Gastroesophageal sphincter (tissue), 3 donors: ENCODE measurements around the gene SLC24A3.

Experiments used
- POLR2A ChIP-seq, 2 donors: fragments of 450-650 bp; IDR thresholded peaks; one replicate each; pipeline ENCODE4 v1.6.1; 2017; ENCODE audit warnings: antibody characterized with exemption in 2 of 2, mild to moderate bottlenecking in 2 of 2, moderate library complexity in 1 of 2
- POLR2AphosphoS5 ChIP-seq: sonication (generic); formaldehyde crosslinking; IDR thresholded peaks from one replicate; pipeline ENCODE4 v1.6.1; 2017; ENCODE audit warnings: antibody characterized with exemption
- TF ChIP-seq, protein P1 (sequence below), 4 experiments: fragments of 200-600 bp in 2 of 4; fragments of 450-650 bp in 2 of 4; sonication (generic) in 1 of 4; IDR thresholded peaks; one replicate each; pipeline ENCODE4 v1.5.1; 2017 to 2019; ENCODE audit warnings: antibody characterized with exemption in 4 of 4, mild to moderate bottlenecking in 2 of 4, moderate library complexity in 2 of 4

DNA sequence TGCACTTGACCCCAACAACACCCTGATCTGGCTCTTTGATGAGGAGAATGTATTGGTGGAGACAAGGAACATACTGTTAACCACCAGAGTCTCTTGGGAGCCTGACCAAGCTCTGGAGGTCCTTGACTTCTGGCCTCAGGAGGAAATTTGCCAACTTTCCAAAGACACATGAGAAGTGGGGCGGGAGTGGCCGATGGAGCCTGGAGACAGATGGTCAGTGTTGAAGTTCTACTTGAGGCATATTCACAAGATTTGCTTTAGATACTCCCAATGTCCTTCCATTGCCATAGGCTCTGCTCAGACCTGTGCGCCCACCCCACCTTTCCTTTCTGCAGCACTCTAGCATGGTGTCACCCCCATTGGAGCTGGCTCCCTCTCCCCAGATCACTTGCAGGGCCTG lies 241.0 kb downstream of the SLC24A3 start:
- TF ChIP-seq, protein P1, sequence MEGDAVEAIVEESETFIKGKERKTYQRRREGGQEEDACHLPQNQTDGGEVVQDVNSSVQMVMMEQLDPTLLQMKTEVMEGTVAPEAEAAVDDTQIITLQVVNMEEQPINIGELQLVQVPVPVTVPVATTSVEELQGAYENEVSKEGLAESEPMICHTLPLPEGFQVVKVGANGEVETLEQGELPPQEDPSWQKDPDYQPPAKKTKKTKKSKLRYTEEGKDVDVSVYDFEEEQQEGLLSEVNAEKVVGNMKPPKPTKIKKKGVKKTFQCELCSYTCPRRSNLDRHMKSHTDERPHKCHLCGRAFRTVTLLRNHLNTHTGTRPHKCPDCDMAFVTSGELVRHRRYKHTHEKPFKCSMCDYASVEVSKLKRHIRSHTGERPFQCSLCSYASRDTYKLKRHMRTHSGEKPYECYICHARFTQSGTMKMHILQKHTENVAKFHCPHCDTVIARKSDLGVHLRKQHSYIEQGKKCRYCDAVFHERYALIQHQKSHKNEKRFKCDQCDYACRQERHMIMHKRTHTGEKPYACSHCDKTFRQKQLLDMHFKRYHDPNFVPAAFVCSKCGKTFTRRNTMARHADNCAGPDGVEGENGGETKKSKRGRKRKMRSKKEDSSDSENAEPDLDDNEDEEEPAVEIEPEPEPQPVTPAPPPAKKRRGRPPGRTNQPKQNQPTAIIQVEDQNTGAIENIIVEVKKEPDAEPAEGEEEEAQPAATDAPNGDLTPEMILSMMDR (IDR thresholded peaks at IDR 0.05) = no peak
- no peak for TF ChIP-seq POLR2AphosphoS5
- no peak for TF ChIP-seq POLR2A (IDR thresholded peaks at IDR 0.05)
